ENCODE data around the gene ADCY7.

The ADCY7 gene

DNA sequence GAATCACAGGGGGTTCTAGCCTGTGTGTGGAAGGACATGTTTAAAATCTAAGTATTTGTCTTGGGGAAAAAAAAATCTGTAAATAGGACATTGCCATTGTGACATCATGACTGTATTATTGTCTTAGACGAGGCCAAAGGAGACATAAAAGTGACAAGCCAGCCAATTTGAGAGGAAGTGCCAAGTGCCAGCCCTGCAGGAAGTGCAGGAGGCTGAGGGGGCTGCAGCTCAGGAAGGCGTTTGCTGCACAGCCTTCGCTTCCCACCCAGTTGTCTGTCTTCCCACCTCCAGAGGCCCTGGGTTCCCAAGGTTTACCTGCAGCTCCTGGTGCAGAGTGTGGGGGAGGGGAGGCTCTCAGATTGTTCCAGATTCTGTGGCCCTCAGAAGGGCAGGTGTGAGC is 1.3 kb downstream of the ADCY7 start:
- DNase-seq (ENCODE audit: low spot score) = no peak

DNA sequence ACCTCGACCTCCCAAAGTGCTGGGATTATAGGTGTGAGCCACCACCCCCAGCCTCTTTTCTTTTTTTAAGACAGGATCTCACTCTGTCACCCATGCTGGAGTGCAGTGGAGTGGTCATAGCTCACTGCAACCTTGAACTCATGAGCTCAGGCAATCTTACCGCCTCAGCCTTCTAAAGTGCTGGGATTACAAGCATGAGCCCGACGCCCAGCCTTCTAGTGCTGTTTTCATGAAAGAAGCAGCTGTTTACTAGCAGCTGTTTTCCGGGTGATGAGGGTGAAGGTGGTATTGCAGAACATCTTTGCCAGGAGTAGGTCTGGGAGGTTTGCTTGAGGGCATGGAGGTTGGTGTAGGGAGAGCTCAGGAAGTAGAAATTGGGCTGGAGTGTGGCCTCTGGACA is 2.0 kb downstream of the ADCY7 start:
- no peak for DNase-seq (ENCODE audit: low spot score)

DNA sequence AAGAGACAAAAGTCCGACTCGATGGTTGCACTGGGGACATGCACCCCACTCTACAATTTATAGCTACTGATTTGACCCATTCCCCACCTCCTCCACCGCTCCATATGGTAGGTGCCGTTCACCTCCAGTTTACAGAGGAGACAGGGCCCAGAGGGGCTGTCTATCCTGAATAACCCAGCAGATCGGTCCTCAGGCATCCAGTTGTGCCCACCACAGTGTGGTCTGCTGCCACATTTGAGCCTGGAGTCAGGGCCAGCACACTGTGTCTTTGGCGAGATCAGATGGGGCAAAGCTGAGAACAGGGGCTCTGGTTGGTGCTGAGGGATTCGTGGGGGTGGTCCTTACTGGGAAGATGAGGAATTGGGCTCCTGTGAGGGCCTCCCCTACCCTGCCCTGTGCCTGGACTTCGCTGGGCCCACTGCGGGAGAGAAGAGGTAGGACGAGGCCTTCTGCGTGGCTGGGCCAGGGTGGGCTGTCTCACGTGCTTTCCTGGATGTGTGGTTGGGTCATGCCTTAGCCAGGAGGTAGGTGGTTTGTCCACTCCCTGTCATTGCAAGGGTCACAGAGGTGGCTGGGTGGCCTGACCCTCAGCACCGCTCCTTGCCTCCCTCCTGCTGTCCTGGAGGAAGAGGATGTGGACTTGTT is 2.8 kb downstream of the ADCY7 start:
- no peak for DNase-seq (ENCODE audit: low spot score)

DNA sequence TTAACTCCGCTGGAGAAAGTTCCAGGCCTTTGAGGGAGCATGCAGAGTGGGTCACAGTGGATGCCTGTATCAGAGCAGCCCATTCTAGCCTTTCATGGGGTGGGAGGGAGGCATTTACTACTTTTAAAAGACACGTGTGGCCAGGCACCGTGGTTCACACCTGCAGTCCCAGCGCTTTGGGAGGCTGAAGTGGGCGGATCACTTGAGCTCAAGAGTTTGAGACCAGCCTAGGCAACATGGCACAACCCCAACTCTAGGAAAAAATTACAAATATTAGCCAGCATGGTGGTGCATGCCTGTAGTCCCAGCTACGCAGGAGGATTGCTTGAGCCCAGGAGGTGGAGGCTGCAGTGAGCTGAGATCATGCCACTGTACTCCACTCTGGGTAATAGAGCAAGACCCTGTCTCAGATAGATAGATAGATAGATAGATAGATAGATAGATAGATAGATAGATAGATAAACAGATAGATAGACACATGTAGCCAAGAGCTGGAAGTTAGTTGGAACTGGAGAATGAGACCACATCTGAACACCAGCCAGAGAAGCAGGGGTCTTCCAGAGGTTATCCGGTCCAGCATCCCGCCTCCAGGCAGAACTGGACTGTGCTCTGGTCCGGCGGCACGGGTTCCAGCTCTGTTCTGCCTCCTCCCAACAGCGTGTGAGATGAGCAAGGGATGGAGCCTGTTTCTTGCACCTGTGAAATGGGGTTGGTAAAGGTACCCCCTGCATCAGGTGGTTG is 3.6 kb downstream of the ADCY7 start:
- DNase-seq (ENCODE audit: low spot score) = no peak

DNA sequence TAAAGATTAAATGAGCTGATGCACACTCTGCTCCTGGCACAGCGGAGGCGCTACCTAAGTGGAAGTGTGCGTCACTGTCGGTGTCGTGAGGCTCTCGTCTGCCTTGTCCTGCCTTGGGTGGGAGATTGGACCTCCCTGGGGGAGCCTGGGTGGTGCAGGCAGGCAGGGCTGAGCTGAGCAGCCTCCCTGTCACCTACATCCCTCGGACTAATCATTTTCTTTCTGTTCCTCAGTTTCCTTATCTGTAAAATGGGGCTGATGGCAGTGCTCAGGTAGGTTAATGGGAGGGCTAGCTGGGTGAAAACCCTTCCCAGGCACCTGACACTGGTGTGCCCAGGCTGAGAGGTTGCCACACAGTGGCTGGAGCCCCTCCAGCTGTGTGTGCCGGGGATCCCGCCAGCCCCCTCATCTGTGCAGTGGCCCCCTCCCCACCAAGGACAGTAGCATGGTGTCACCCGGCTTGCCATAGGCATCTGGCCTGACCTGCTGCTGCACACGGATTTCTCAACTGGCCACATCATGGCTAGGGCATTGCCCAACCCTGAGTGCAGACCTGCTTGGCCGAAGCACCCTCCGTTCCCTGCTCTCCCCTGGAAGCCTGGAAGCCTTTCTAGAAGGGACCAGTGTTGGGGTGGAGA is 4.3 kb downstream of the ADCY7 start:
- no peak for DNase-seq (ENCODE audit: low spot score)

DNA sequence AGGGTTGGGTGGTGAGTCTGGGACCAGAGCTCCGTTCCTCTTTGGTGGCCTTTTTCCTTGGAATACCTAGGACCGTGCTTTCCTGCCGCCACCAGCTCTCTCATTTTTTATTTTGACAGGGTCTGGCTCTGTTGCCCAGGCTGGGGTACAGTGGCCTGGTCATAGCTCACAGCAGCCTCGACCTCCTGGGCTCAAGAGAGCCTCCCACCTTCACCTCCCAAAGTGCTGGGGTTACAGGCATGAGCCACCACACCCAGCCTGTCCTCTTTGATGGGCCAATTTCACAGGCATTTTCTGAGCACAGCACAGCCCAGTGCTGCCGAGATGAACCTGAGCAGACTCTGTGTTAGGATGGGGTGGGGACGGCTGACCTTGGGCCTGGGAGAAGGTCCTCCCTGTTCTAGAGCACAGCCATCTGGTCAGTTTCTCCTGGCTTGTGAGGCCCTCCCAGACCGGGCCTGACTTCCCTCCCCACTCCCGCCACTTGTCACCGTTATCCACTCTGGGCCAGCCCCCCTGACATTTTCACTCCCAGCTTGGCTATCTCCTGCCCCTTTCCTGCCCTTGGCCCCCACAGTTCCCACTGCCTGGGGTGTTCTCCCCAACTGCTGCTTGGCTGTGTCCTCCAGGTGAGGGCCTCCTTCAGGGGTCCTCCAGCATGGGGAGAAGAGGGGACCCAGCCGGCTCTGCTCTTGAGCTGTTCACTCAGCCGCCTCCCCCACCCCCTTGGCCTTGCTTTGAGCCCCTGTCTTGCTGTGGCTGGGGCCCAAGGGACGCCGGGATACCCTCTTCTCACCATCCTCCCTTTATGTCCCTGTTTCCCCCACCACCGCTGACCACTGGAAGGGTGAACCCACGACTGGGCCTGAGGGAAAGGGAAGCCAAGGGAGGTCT is 5.0 kb downstream of the ADCY7 start:
- DNase-seq (ENCODE audit: low spot score) = no peak

DNA sequence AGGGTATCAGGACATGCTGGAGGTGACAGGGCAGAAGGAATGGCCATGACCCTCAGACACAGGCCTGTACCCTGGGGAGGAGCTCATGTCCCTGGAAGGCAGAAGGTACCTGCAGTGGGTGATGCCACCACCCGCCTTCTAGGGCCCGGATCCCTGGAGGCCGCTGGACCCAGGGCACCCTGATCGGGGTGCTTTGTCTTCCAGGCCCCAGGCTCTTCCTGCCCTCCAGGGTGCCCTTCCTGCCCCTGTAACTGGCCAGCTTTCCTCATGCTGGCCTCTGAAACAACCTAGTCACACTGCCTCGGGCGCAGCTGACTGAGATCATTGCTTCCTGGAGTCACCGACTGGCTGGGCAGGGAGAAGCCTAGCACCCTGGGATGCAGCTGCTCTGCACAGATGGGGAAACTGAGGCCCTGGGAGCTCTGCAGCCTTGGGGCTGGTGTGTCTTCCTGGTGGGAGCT is 5.8 kb downstream of the ADCY7 start:
- DNase-seq (ENCODE audit: low spot score) = no peak

DNA sequence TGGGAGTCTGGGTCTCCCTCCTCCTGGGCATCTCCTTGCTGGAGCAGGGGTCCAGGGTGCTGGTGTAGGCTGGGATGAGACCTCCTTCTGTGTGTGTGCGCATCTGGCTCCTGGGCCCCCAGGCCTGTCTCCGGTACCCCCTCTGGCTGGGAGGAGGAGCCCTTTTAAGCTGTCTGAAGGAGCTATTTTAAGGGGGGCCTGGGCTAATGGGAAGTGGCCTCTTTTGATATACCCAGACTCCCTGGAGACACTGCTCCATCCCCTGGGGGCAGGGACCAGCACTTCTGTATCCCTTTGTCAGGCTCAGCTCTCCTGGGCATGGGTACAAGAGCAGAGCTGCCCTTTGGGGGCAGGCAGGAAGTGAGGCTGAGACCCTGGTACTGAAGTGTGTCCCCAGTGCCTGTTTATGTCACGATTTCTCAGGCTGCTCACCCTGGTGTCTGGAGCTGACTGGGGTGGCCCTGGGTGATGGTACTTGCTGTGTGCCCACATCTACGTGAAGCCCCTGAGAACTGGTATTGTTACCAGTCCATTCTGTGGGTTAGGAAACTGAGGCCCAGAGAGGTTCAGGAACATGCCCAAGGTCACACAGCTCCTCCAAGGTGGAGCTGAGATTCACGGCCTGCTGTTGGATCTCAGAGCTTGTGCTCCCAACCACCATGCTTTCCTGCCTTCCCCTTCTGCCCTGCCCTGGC is 6.5 kb downstream of the ADCY7 start:
- DNase-seq (ENCODE audit: low spot score) = no peak

DNA sequence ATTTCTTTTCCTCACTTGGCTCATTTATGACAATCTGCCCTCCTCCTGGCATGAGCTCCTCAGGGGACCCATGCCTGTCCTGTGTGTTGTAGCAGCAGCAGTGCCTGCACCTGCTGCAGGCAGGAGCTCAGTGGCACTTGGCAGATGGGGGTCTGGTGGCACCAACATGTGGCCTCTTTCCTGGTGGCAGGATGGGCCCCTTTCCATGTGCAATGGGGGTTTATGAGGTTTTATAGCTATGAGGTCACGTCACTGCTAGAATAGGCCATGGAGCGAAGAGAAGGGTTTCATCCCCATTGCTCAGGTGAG is 7.0 kb downstream of the ADCY7 start:
- no peak for DNase-seq (ENCODE audit: low spot score)

DNA sequence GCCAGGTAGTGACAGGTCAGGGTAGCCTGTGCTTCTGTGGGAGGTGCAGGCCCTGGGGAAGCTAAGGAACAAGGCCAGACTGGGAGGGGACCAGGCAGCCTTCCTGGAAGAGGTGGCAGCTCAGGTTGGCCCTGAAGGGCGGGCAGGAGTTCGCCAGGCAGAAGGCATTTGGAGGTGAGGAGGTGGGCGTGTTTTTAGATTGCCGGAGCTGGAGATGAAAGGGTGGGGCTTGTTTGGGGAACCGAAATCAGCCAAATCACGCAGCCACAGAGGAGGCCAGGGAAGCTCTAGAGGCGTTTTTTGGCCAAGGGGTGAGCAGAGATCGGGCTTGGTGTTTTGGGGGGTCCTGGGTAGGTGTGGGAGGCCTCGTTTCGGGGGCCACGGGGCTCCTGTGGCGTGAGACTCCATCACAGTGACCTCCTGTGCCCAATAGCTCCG is 7.6 kb downstream of the ADCY7 start:
- DNase-seq (ENCODE audit: low spot score) = no peak

DNA sequence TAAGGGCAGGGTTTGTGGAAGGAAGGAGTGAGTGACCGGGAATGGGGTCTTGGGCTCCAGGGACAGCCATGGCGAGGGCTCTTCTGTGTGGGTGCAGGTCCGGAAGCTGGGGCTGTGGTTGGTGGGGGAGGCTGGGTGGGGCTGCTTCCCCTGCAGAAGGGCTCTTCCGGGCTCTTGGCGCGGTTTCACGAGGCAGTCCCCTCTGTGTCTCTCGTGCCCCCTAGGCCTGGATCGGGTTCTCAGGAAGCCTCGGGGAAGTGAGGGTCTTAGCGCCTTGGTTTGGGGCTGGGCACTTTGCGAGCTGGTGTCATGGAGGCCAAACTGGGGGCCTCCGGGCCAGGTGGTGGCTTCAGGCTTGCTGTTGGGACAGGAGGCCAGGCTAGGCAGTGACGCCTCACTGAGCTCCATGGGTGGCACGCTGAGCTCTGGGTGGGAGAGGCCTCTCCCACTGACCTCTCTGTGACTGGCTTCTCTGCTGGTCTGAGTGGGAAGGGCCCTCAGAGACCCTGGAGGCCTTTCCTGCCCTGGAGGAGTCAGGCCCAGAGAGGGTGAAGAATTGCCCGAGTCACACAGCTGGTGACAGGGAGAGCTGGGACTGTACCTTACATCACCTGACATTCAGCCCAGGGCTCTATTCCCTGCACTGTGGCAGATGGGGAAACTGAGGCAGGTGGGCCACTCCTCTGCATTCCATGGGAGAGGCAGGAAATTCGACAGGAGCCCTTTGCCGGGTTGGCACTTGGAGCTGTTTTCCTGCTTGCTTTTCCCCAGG is 8.2 kb downstream of the ADCY7 start:
- DNase-seq (ENCODE audit: low spot score) = no peak

DNA sequence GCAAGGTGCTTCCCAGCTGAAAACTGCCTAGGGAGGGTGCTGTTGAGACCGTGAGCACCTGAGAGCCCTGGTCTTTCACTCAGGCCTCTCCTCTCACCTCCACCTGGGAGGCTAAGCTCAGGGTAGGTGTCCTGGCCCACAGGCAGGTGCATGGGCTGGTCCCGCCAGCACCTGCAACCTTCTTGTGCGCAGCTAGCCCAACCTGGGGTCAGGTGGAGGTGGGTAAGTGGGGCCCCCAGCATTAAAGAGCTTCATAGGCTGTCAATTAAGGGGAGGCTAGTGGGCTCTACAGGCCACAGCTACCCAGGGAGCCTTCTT is 8.7 kb downstream of the ADCY7 start:
- DNase-seq (ENCODE audit: low spot score) = no peak

DNA sequence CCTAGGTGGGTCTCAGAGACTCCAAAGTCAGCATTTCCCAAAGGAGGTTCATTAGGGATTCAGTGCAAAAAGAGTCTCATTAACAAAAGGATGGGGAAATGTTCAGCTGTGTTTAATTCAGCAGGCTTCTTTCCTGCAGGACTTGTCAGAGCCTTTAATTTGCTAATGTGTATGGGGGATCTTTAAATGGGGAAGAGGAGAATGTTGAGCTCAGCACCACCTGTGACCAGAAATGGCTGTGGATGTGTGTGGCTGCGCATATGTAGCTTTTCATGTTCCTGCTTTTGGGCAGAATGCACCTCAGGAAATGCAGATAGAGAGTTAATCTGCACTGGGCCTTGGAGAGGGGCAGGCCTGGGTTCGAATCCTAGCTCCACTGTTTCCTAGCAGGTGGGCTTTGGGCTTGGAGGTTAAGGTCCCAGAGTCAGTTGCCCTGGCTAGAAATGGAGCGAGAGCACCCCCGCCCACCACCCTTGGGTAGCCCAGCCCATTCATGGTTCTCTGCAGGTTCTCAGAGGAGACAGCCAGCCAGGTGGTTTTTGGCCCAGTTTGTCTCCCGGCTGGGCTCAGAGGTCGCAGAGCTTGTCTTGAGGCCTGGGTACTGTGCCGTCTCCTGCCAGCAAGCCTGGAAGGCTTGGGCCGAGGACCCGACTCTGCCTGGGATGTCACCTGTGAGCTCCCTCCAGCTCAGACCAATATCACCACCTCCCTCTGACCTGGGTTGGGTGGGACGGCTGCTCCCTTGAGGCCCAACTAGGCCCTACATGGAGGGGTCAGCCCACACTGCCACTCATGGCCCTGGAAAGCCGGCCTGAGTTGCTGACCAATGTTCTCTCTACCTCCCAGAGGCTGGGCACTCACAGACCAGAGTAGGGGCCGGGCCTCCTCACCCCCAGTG is 9.3 kb downstream of the ADCY7 start:
- no peak for DNase-seq (ENCODE audit: low spot score)

DNA sequence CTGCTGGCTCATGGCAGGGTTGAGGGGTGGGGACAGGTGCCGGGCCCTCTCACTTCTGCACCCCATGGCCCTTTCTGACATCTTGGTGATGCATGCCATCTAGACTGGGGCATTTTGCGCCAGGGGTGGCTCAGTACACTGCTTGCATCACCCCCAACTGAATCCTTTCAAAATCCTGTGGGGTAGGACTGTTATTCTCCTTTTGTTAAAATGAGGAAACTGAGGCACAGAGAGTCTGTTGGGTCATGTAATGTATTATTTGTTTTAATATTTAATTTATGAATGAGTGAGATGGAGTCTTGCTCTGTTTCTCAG is 9.9 kb downstream of the ADCY7 start:
- no peak for DNase-seq (ENCODE audit: low spot score)

DNA sequence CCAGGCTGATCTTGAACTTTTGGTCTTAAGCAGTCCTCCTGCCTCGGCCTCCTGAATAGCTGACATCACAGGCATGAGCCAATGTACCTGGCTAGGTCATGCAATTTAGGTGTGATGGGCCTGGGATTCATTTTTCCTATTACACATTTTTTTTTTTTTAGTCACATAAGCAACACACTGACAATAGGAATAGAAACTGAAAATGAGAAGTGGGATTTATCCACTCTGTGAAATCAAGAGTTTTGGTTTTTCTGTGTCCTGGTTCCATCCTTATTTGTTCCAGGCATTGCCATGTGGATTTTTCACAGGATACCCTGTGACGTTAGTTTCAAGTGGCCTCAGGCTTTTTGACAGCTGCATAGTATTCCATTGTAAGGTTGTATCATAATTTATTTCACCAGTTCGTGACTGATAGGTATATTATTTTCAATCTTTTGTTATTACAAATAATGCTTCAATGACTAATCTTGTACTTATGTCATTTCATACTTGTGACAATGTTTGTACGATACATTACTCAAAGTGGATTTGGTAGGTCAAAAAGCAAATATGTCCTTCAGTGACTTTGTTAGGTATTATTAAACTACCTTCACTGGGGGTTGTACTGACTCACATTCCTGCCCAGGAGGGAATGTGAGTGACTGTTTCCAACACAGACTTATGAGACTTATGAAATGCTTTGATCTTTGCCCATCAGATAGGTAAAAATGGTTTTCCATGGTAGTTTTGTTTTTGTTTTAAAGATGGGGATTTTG is 10.6 kb downstream of the ADCY7 start:
- no peak for DNase-seq (ENCODE audit: low spot score)

DNA sequence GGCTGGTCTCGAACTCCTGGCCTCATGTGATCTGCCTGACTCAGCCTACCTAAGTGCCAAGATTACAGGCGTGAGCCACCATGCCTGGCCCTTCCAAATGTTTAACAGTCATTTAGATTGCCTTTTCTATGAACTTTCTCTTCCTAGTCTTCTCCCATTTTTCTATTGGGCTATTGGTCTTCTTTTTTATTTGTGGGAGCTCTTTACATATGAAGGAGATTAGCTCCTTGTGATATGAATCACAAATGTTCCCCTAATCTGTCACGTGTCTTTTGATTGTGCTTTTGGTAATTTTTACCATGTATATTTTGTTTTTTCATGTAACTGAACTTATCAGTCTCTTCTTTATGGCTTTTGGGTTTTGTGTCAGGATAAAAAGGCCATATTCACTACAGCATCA is 11.9 kb downstream of the ADCY7 start:
- no peak for DNase-seq (ENCODE audit: low spot score)

DNA sequence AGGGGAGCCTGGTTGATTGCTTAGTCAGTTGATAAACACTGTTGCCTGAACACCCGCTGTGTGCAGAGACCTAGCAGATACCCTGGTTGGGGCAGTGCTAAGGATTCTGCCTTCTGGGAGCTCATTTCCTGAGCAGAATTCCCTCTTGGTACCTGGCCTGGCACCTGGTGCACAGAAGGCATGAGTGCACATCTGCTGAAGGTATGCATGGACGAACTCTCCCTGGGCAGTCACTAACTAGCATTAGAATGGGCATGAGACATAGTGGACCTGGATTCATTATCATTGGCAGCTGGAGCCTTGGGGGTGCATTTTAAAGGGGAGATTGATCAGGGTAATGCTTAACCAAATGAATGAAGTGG is 13.1 kb downstream of the ADCY7 start:
- DNase-seq (ENCODE audit: low spot score) = no peak

DNA sequence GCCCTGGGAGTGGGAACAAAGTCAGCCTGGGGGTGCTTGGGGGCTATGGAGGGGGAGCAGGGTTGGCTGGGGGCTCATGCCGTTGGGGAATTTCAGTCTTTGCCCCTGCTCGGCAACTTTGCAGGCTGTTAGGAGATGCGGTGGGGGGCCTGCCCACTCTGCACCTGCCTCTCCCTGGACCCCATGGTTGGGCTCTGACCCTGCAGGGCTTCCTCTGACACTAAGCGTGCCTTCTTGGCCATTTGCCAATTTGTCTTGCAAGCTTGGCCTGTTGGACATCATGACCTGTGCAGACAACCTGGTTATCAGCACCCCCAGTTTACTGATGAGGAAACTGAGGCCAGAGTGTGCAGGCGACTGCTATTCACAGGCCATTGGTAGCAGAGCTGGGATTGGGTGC is 14.6 kb downstream of the ADCY7 start:
- DNase-seq (ENCODE audit: low spot score) = no peak

DNA sequence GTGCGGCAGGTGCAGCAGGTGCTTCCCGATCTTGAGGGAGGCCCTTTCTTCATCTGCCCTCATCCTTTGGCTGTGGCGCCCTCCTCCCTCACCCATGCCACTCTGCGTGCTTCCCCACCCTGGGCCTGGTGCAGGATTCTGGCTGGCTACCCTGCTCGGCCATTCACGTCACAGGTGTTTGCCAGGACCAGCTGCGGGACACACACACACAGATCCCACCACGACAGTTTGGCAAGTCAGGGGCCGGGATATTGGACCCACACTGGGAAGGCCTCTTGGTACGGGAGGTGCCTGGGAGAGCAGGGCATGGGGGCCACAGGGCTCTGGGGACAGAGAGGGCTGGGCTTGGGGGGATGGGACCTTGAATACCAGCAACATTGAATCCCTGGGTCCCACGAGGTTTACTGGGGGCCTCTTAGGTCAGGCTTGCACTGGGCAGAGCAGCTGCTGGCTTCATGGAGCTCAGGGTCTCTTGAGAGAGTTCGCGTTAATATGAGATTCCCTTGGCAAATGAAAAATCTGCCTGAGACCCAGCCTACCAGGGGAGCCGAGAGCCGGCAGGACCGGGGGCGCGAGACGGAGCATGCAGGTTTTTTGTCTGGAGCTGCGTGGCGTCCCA is 15.1 kb downstream of the ADCY7 start:
- no peak for DNase-seq (ENCODE audit: low spot score)

Measured in LoVo (cell line).